Stimulated activated CD4-positive, alpha-beta T cell treated with anti-CD3 and anti-CD28 coated beads, TNF-alpha, amount 100 ng/mL, for 48 hours (primary cell): Measurements from ENCODE around the gene ATP2B1.
A peak's percentile ranks its signal among the peaks of the same experiment; 100 is the strongest.
"Not testable (repeated sequence)": the region's sequence is repeated elsewhere in the genome, so short reads cannot be mapped to it uniquely, and the experiment has no call there.

ENCODE experiments used
- DNase-seq, 3 donors: peaks; one replicate each; pipeline ENCODE4 v3.0.0-alpha.2; 2020; ENCODE audit warnings: low read depth in 3 of 3

The ATP2B1 gene

DNA sequence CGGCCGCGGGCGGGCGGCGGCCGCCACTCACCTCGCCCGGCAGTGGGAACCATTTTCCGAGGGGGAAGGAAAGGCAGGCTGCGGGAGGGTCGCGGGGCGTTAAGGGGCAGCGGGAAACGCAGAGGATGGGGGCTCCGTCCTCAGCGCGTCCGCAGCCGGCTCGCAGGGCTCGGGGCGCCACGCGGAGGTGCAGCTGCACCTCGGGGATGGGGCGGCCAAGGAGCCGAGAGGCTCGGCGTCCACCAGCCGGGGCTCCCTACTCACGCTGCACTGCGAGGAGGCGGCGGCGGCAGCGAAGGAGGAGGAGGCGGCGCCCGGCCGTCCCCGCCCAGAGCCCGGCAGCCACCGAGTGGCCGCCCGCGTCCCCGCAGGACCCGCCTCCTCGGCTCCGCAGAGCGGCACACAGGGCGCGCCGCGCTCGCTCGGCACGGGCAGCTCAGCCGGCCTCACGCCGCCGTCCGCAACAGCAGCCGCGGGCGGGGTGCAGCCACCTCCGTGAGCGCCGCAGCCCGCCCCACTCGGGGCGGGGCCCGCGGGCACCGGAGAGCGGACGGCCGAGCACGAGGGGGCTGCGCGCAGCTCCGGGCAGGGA lies at the start of gene ATP2B1:
TSS of gene ATP2B1 (minus strand) at position 274 of the 592 bp plus-strand sequence. CDS start 52,952 bp downstream, outside the sequence.
- DNase-seq = peak; percentile 61 to 71 (median 62)

DNA sequence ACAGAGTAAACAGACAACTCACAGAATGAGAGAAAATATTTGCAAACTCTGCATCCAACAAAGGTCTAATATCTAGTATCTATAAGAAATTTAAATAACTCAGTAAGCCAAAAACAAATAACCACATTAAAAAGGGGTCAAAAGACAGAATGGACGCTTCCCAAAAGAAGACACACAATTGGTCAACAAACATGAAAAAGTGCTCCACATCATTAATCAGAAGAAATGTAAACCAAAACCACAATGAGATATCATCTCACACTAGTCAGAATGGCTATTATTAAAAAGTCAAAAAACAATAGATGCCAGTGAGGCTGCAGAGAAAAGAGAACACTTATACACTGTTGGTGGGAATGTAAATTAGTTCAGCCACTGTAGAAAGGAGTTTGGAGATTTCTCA lies 49.3 kb upstream of the ATP2B1 start:
- DNase-seq = not testable (repeated sequence)

DNA sequence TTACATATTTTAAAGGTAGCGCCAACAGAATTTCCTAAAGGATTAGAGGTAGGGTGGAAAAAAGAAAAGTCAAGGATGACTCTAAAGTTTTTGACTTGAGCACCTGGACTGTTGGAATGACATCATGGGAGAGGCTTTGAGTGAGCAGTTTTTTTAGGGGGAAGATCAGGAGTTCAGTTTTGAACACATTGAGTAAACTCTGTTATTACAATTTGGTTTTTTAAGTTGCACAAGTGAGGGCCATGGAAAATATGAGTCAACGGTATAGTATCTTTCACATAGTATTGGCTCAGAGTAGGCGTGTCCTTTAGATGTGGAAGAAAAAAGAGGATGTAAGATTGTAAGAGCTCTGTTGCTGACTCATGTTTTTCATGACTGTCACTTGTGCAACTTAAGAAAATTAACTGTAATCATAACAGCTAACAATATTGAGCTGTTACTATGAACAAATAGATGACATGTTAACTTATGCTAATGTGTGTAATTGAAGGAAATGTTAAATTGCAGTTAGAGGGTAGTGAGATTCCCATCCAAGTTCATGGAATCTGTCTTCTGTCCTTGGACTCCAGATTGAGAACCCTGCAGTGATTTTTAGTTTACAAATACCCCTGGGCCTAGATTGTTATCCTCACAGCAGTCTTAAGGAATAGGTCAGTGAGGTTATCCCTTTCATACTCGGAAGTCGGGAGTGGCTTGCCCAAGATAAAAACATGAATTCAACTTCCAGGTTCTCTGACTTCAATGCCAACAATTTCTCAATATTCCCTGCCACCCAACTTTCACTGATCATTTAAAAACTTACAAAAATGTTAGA lies 48.2 kb upstream of the ATP2B1 start:
- peak in 1 of 3 donors; percentile 26 for DNase-seq

DNA sequence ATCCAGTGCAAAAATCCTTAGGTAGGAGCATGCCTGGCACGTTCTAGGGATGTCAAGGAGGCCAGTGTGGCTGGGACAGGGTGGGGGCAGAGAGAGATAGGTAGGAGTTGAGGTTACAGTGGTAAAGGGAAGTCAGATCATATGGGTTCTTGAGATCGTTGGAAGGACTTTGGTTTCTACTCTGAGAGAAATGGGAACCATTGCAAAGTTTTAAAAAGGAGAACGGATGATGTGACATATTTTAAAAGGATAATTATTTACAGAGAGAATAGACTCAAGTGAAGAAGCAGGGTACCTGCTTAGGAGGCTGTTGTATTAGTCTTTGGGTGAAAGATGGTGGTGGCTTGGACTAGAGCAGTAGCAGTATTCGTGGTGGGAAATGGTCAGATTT lies 47.6 kb upstream of the ATP2B1 start:
- DNase-seq = no peak

DNA sequence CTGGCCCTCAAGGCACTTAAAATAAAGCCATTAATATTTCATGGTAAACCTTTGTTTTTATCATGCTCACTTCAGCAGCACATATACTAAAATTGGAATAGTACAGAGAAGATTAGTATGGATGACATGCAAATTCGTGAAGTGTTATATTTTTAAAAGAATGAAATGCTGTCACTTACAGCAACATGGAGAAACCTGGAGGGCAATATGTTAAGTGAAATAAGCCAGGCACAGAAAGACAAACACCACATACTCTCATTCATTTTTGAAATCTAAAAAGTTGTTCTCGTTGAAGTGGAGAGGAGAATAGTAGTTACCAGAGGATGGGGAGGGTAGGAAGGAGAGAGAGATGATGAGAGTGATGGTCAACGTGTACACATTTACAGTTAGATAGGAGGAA lies 45.4 kb upstream of the ATP2B1 start:
- no peak for DNase-seq

DNA sequence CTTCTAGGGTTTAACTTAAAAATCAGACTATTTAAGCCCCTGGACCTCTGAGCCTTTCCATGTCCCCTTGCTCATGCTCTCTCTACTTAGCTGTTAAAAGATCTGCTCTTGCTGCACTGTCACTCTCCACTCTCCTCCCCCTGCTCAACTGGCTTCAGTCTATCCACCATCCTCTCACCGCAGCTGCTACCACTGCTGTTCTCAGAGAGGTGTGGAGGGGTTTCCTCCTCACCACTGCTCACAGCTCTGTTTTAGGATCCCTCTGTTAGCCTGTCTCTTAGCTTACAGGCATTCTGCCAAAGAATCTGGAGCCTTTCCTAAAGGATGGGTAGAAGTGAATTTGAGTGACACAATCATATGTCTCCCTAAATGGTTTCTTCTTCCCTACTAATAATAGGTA lies 43.7 kb upstream of the ATP2B1 start:
- no peak for DNase-seq

DNA sequence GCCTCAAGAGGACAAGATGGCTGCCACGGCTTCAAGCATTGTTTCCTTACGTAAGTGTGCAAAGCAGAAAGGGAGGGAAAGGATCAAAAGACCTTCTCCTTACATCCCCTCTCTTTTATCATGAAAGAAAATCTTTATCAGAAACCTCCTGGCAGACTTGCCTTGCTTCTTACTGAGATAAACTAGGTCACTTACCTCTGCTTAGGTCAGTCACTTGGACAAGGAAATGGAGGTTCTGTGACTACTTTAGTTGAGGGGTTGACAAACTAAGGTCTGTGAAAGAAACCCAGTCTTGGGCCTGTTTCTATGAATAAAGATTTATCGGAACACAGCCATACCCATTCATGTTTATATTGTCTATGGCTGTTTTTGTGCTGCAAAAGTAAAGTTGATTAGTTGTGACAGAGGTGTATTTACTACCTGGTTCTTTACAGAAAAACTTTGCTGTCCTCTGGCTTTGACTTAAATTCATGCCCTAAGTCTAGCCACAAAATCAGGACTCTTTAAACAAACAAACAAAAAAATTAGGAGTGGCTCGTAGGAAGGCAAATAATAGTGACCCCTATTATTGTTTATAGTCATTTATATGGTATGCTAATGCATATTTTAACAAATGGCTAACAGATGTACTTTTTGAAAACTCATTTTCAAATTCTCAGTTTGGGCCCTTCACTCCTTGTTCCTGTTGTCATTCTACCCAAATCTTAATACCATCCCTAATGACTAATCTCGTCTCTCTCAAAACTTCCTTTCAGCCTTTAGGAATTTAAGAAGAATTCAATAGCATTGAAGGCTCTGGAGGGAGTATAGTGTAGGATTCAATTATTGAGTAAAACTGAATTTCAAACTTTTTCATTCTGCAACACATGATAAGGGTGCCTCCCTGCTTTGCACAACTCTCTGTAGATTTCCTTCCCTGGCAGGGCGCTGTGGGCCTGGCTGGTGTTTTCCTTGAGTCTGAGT lies 42.0 kb upstream of the ATP2B1 start:
- no peak for DNase-seq

DNA sequence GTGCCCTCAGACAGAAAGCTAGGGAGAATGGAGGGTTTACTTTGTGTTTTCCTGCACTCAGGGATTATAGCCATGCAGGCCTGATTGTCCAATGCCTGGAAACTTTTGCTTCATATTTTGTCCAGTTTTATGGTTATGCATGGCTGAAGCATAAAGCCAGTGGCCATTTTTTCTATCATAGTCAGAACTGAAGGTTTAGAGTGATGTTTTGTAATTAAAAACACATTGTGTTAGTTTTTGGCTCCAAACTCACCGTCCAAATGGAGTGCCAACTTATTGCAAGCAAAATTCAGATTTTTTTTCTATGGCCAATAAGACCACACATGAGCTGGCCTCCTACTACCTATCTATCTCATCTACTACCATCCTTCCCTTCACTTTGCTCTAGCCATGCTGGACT lies 40.2 kb upstream of the ATP2B1 start:
- no peak for DNase-seq

DNA sequence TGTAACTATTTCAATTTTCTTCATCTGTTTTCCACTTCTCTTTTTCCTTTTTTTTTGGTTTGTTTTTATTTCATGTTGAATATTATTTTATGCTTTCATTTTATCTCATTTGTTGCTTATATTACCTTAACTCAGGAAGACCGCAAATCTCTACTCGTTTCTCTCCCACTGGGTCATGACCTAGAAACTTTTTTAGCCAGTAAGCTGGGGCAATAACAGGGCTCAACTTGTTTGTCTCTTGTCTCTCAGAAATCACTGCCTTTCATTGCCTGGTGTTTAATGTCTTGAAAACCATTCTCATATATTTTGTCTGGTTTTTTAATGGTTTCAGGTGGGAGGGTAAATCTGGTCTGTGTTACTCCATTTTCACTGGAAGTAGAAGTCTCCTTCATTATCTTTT lies 36.6 kb upstream of the ATP2B1 start:
- DNase-seq = no peak

DNA sequence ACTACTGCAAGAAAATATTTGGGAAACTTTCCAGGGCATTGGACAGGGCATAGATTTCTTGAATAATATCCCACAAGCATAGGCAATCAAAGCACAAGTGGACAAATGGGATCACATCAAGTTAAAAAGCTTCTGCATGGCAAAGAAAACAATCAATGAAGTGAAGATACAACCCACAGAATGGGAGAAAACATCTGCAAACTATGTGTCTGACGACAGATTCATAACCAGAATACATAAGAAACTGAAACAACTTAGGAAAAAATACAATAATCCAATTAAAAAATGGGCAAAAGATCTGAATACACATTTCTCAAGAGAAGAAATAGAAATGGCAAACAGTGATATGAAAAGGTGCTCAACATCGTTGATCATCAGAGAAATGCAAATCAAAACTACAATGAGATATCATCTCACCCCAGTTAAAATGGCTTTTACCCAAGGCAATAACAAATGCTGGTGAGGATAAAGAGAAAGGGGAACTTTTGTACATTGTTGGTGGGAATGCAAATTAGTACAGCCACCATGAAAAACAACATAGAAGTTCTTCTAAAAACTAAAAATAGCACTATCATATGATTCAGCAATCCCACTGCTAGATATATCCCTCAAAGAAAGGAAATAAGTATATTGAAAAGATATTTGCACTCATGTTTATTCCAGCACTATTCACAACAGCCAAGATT lies 33.8 kb upstream of the ATP2B1 start:
- no peak for DNase-seq

DNA sequence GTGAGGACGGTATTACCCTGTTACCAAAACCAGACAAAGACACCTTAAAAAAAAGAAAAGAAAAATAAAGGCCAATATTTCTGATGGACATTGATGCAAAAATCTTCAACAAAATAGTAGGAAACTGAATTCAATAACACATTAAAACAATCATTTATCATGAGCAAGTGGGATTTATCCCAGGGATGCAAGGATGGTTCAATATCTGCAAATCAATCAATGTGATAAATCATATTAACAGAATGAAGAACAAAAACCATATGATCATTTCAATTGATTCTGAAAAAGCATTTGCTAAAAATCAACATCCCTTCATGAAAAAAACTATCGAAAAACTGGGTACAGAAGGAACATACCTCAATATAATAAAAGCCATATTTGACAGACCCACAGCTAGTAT lies 32.3 kb upstream of the ATP2B1 start:
- no peak for DNase-seq

DNA sequence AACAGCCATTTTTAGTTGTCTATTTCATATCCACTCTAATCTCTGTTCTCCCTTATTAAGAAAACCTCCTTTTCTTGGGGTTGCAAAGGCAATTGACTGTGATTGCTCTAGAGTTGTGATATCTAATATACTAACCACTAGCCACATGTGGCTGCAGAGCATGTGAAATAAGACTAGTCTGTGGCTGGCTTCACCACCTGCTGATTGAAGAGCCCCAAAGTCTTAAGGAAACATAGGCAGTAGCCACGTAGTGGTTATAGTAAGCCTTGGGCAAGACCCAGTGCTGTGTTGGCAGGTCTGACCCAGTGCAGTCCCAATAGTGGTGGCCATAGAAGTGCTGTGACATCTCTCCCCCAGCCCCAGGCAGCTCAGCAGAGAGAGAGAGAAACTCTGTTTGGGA lies 28.4 kb upstream of the ATP2B1 start:
- no peak for DNase-seq

DNA sequence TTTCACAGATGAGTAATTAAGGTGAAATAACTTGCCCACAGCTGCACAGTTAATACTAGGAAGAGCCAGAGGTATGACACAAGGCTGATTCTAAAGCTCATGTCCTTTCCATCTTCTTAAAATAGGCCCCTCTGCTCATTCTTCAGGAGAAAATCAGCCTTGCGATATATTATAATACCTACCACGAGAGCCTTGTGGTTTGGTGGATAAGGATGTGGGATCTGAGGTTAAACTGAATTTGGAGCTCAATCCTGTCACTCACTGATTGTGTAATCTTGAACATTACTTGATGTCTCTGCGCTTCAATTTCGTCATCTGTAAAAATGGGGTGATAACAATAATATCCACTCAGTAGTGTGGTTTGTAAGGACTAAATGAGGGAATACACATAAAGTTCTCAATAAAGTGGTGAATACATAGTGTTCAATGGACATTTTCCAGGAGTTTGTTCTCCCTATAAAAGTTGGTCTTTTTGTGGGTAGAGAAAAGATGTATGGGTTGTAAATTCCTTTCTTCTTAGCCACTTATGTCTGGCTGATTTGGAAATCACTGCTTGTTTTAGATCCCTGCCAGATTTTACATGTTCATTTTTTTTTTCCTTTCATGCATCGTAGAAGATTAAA lies 25.1 kb upstream of the ATP2B1 start:
- DNase-seq = no peak

DNA sequence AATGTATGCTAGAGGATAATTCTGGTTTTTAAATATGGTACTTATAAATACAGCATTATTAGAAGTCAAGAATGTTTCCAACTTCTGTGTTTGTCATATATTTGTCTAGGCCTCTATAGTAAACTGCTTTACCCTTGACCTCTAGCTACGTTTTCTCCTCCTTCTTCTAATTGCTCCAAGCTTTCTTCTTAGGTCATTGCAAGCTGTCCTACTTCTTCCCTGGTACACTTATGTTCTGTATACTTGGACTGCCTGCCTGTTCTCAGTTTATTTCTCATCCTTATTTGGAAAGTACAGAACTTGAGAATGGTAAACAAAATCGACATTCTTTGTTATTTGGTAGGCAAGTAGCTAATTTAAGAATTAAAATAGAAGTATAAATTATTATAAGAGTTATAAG lies 23.9 kb upstream of the ATP2B1 start:
- no peak for DNase-seq

DNA sequence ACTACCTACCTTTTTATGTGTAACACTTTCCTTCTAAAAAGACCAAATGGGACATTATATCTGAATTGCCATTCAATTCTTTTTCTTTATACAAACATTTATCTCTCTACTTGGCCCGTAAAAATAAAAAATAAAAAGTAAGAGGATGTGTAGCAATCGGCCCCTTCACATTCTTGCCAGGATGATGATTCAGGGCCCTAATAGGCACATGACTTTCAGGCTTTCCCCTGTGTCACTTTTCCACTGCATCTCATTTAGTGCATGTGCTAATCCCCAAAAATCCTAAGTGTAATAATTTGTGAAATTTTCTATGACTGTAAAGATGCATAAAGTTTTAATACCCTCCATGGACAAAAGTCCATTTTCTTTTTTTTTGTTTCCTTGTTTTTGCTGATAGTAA lies 23.0 kb upstream of the ATP2B1 start:
- DNase-seq = no peak

DNA sequence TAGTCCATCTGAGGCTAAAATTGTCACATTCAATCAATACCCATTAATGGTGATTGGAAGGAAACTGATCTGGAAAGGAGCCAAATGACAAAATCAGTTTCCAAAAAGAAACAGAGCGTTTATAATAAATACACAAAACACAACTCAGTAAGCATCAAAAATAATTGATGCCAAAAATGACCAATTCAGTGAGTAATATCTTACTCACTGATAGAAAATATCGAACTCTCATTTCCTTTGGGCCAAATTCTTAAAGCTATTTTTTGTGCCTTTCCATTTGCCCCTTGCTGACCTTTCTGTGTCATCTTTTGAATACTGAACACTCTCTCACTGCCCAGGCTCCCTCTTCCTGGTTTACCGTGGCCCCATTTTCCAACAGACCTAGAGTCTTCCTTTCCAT lies 22.5 kb upstream of the ATP2B1 start:
- DNase-seq = no peak

DNA sequence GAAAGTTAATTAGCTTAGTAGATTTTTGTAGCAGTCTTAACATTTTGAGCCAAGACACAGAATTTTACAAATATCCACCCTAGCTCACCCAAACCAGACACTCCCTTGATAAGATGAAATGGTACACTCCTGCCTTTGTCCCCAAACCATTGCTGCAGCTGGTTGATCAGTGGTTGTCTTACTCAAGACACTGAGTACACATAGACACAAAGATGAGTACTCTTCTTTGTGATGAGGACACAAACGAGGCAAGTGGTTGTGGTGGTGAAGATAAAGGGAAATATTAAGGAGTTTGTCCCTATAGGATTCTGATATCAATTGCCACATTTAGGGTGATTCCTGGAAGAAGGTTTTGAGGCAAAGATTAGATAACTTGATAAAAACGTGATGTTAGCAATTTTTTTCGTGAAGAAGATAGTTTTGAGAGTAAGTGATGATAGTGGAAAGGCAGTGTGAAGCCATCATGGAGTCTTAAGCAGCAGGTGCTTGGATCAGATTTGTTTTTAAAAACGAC lies 21.4 kb upstream of the ATP2B1 start:
- DNase-seq = no peak

DNA sequence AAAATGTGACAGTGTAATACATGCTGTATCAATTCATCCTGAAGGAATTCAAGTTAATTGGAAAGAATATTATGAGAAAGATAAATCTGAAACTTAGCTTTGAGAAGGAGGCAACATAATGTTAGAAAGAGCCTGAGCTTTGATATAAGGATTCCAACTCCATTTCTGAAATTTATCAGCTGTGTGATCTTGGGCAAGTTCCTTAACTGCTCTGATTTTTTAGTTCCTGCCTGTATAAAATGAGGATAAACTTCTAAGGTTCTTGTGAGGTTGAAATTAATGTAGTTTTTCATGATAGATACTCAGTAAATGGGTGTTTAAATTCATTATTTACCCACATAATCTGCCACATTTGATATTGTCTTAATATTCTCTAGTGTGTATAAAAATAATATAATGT lies 14.6 kb upstream of the ATP2B1 start:
- DNase-seq = no peak

DNA sequence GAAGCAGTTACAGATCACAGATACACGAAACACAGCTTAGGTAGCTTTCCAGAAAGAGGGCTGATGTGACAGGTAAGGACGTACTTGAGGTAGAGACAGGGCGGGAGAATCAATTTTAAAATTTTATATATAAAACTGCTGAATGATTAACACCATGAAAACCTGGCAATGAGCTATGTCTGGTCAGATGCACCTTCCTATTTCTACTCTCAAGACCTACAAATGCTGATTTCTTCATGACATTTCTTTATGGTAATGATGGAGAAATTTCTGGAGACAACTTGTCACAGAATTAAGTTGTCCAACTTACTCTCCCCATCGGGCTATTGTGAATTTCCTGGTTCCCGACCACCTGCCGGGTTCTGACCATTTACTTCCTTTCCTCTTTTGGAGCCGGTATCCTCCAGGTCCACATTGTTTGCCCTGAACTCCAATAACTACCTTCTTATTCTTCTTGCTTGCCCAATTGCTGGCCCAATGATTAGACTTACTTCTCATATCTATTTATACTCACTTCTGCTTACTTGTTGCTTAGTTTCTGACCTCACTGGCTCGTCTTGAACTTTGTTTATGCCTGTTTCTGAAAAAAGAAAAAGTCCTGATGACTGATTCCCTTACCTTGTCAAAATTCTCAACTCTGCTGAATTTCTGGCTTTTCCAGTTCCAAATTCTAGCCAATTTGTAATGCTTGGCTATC lies 12.8 kb upstream of the ATP2B1 start:
- DNase-seq = no peak

DNA sequence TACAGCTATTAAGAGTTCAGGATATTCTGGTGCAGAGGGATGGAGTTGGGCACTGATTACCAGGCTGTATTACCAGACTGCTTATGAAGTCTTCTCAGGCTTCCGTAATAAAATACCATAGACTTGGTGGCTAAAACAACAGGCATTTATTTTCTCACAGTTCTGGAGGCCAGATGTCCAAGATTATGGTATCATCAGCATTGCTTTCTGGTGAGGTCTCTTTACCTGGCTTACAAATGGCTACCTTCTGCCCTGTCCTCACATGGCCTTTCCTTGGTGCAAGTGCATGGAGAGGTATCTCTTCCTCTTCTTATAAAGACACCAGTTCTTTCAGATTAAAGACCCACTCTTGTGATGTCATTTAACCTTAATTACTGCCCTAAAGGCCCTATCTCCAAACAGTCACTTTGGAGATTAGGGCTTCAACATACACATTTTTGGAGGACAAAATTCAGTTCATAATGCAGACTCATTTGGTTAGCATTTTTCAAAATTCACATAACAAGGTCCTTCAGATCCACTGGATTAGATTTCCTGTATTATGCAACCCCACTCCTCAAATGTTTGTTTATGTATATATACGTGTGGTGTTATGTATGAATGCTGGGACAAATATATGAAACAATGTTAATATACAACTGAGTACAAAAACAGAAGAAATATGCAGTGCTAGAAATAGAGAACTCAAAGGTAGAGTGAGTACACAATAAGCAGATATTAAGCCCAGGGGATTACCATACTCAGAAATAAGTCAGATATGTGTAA lies 9.3 kb upstream of the ATP2B1 start:
- no peak for DNase-seq
